Transverse colon (tissue), 4 donors: ENCODE results near the gene CAST. TPM values are rescaled to one million over a fixed set of nuclear protein-coding genes. Genes with fewer than 3 reads are reported as not detected.

ENCODE experiments used
- DNase-seq: peaks from one replicate; pipeline ENCODE4 v3.0.0-alpha.2; 2019
- H3K27ac ChIP-seq, 4 donors: fragments of 200-600 bp; sonication (generic); 2 replicates each; pipeline ENCODE4 v1.5.1; 2016 to 2018; ENCODE audit warnings: inconsistent platforms in 4 of 4
- H3K27me3 ChIP-seq: fragments of 200-600 bp; sonication (generic); 2 replicates; pipeline ENCODE4 v1.5.1; 2017; ENCODE audit warnings: inconsistent platforms
- H3K36me3 ChIP-seq, 4 donors: fragments of 200-600 bp; sonication (generic); 2 replicates each; pipeline ENCODE4 v1.5.1; 2017 to 2019; ENCODE audit warnings: inconsistent platforms in 4 of 4
- H3K4me1 ChIP-seq, 4 donors: fragments of 200-600 bp; sonication (generic); 2 replicates each; pipeline ENCODE4 v1.5.1; 2017 to 2020; ENCODE audit warnings: inconsistent platforms in 4 of 4
- H3K4me3 ChIP-seq, 4 donors: fragments of 200-600 bp; sonication (generic); 1 replicate in 1 of 4; 2 replicates in 3 of 4; pipeline versions ENCODE4 v1.5.1 to v1.6.1; 2017 to 2019; ENCODE audit warnings: inconsistent platforms in 4 of 4
- H3K9me3 ChIP-seq, 2 donors: fragments of 200-600 bp; sonication (generic); 2 replicates each; pipeline ENCODE4 v1.5.1; 2017 to 2019; ENCODE audit warnings: inconsistent platforms in 2 of 2
- CTCF ChIP-seq, 5 experiments: fragments of 200-600 bp in 3 of 5; fragments of 450-650 bp in 2 of 5; sonication (generic) in 3 of 5; IDR thresholded peaks; 1 replicate in 2 of 5; 2 replicates in 3 of 5; pipeline ENCODE4 v1.5.1; 2016 to 2017; ENCODE audit warnings: antibody characterized with exemption in 5 of 5, inconsistent platforms in 3 of 5, mild to moderate bottlenecking in 2 of 5, moderate library complexity in 1 of 5
- EP300 ChIP-seq: sonication (generic); formaldehyde crosslinking; IDR thresholded peaks from one replicate; pipeline ENCODE4 v1.6.1; 2017; ENCODE audit warnings: antibody characterized with exemption, low read depth
- POLR2A ChIP-seq: fragments of 450-650 bp; IDR thresholded peaks from one replicate; pipeline ENCODE4 v1.6.1; 2016; ENCODE audit warnings: antibody characterized with exemption, mild to moderate bottlenecking, moderate library complexity
- POLR2AphosphoS5 ChIP-seq, 3 donors: sonication (generic); formaldehyde crosslinking; IDR thresholded peaks; one replicate each; pipeline ENCODE4 v1.6.1; 2016; ENCODE audit warnings: antibody characterized with exemption in 3 of 3
- WGBS, 2 donors: methylation state at CpG; one replicate each; pipeline ENCODE4 v1.1.5; 2018; ENCODE audit warnings: low coverage in 1 of 2; 5-methylcytosine and 5-hydroxymethylcytosine counted together
- in situ Hi-C, 4 donors: fragments of 200-750 bp; cut with MboI; loops; one replicate each; pipeline versions ENCODE4 v1.15.0 to v1.15.1; 2017; ENCODE audit warnings: low sequenced_read_pairs in 3 of 4, low pct_ligation_motif_present in 1 of 4, low pct_unique_long_range_greater_than_20kb in 1 of 4
- intact Hi-C: fragments of 100-400 bp; cut with DNase I; formaldehyde crosslinking; loops from one replicate; pipeline ENCODE4 v1.15.1; 2023; ENCODE audit warnings: low total_unique reads
- total RNA-seq, 4 donors: library from RNA; depleted of rRNA; stranded (reverse); fragments of >200 nt; gene quantifications; one replicate each; pipeline ENCODE4 v1.1.0, GENCODE V29; 2016

CAST gene
- total RNA-seq, 4 donors from 2014 or later = 237 to 556 (median 335) TPM

- WGBS, 2 donors = 69 to 77% methylated on average over 2 of the region's 2 CpGs
- in situ Hi-C loops = no loop called here
- TF ChIP-seq POLR2AphosphoS5 (IDR thresholded peaks at IDR 0.05) (no peak), EP300 (no peak), CTCF (IDR thresholded peaks at IDR 0.05) (no peak), POLR2A (no peak)
- no peaks in the 10 kb centered on the region for H3K9me3 ChIP-seq
- no peaks in the 10 kb centered on the region for H3K36me3 ChIP-seq
- H3K27me3 ChIP-seq = no peaks in the 10 kb centered on the region
- intact Hi-C loops = no loop called here
- DNase-seq = no peak
- no peak overlapping the region for H3K4me3 ChIP-seq
- no peak overlapping the region for H3K27ac ChIP-seq
- H3K4me1 ChIP-seq = peaks cover 0 to 7% (median 0%) of the 10 kb centered on the region in 4 donors
These were observed 32.4 kb upstream of the CAST start for GRCh38 chr5:96629774-96630173.

- Histone ChIP-seq H3K27ac (no peak overlapping the region), H3K36me3 (no peaks in the 10 kb centered on the region), H3K4me3 (no peak overlapping the region), H3K9me3 (no peaks in the 10 kb centered on the region), H3K4me1 (peaks cover 0 to 3% (median 0%) of the 10 kb centered on the region in 4 donors), H3K27me3 (no peaks in the 10 kb centered on the region)
- in situ Hi-C loops (no loop called here), intact Hi-C loops (no loop called here)
- TF ChIP-seq EP300 = no peak
- no peak for TF ChIP-seq POLR2A
- TF ChIP-seq POLR2AphosphoS5 (IDR thresholded peaks at IDR 0.05) = no peak
- no peak for TF ChIP-seq CTCF (IDR thresholded peaks at IDR 0.05)
- DNase-seq = no peak
- 66 to 67% methylated on average over 3 to 4 of the region's 4 CpGs for WGBS, 2 donors
These were observed 28.4 kb upstream of the CAST start for GRCh38 chr5:96633820-96634219.

GRCh38 chr5:96634881-96635280 lies 27.3 kb upstream of the CAST start:
- Histone ChIP-seq H3K9me3 (no peaks in the 10 kb centered on the region), H3K4me3 (no peak overlapping the region), H3K36me3 (no peaks in the 10 kb centered on the region), H3K27me3 (no peaks in the 10 kb centered on the region), H3K4me1 (peaks cover 0 to 3% (median 0%) of the 10 kb centered on the region in 4 donors), H3K27ac (no peak overlapping the region)
- in situ Hi-C loops (no loop called here), intact Hi-C loops (no loop called here)
- 56 to 77% methylated on average over 1 of the region's 1 CpG for WGBS, 2 donors
- TF ChIP-seq EP300 = no peak
- no peak for TF ChIP-seq POLR2A
- TF ChIP-seq CTCF (IDR thresholded peaks at IDR 0.05) = no peak
- no peak for TF ChIP-seq POLR2AphosphoS5 (IDR thresholded peaks at IDR 0.05)
- no peak for DNase-seq

GRCh38 chr5:96636046-96636445 lies 26.1 kb upstream of the CAST start:
- no peaks in the 10 kb centered on the region for H3K9me3 ChIP-seq
- H3K4me1 ChIP-seq = peaks cover 0 to 3% (median 0%) of the 10 kb centered on the region in 4 donors
- no peak for DNase-seq
- intact Hi-C loops (no loop called here), in situ Hi-C loops (no loop called here)
- H3K27me3 ChIP-seq = no peaks in the 10 kb centered on the region
- WGBS, 2 donors = 50 to 55% methylated on average over 1 of the region's 1 CpG
- no peak for TF ChIP-seq POLR2A
- no peaks in the 10 kb centered on the region for H3K36me3 ChIP-seq
- H3K27ac ChIP-seq = no peak overlapping the region
- H3K4me3 ChIP-seq = no peak overlapping the region

GRCh38 chr5:96636594-96636993 lies 25.6 kb upstream of the CAST start:
- intact Hi-C loops = no loop called here
- whole genome bisulfite sequencing, 2 donors = 88 to 94% methylated on average over 4 of the region's 4 CpGs
- no peaks in the 10 kb centered on the region for H3K36me3 ChIP-seq
- no peak for TF ChIP-seq CTCF (IDR thresholded peaks at IDR 0.05)
- in situ Hi-C loops = no loop called here
- no peak overlapping the region for H3K27ac ChIP-seq
- H3K4me3 ChIP-seq = no peak overlapping the region
- no peaks in the 10 kb centered on the region for H3K9me3 ChIP-seq
- no peaks in the 10 kb centered on the region for H3K27me3 ChIP-seq
- DNase-seq = no peak
- H3K4me1 ChIP-seq = peaks cover 0 to 7% (median 0%) of the 10 kb centered on the region in 4 donors
